Fibroblast of the aortic adventitia (primary cell): Measurements from ENCODE around the gene GRIK3. TPM values are rescaled to one million over a fixed set of nuclear protein-coding genes. Genes with fewer than 3 reads are reported as not detected.

Source experiments
- DNase-seq: peaks from one replicate; pipeline ENCODE4 v3.0.0-alpha.2; 2010; ENCODE audit warnings: low read depth
- H3K4me3 ChIP-seq: 2 replicates; pipeline ENCODE4 v1.5.1; 2011; ENCODE audit warnings: low read depth, mild to moderate bottlenecking, control low read depth, low read length, moderate library complexity
- CTCF ChIP-seq: IDR thresholded peaks from 2 replicates; pipeline ENCODE4 v1.5.1; 2011; ENCODE audit warnings: mild to moderate bottlenecking, low read length, control low read depth, inconsistent platforms; ENCODE audit not compliant: insufficient read depth
- total RNA-seq: library from RNA; depleted of rRNA; stranded (reverse); fragments of >200 nt; gene quantifications from 2 replicates; pipeline ENCODE4 v1.2.3, GENCODE V29; 2012; ENCODE audit warnings: low replicate concordance

The GRIK3 gene
- total RNA-seq, 1 donor = not detected

GRCh38 chr1:36992139-36992943, 42.0 kb downstream of the GRIK3 start:
- TF ChIP-seq CTCF = no peak
- DNase-seq = no peak

GRCh38 chr1:36991551-36991950, 42.8 kb downstream of the GRIK3 start:
- no peak overlapping the region for H3K4me3 ChIP-seq
- no peak for TF ChIP-seq CTCF
- no peak for DNase-seq

More at GRCh38 chr1:36992139-36992943, 42.0 kb downstream of the GRIK3 start:
- H3K4me3 ChIP-seq = no peak overlapping the region

- no peak for DNase-seq
- no peak overlapping the region for H3K4me3 ChIP-seq
- TF ChIP-seq CTCF = no peak
Observed at GRCh38 chr1:36990928-36991327, 43.4 kb downstream of the GRIK3 start.

- no peak for TF ChIP-seq CTCF
- H3K4me3 ChIP-seq = no peak overlapping the region
Observed at GRCh38 chr1:36989241-36989640, 45.1 kb downstream of the GRIK3 start.

GRCh38 chr1:36988741-36989193, 45.5 kb downstream of the GRIK3 start:
- H3K4me3 ChIP-seq = no peak overlapping the region
- no peak for DNase-seq
- TF ChIP-seq CTCF = no peak

More at GRCh38 chr1:36989241-36989640, 45.1 kb downstream of the GRIK3 start:
- no peak for DNase-seq

- no peak for DNase-seq
- no peak for TF ChIP-seq CTCF
- no peak overlapping the region for H3K4me3 ChIP-seq
Observed at GRCh38 chr1:36988321-36988720, 46.0 kb downstream of the GRIK3 start.
